LNCaP clone FGC (cell line): ENCODE data around the gene WDFY3.

Experiments used
- DNase-seq: peaks from one replicate; pipeline ENCODE4 v3.0.0-alpha.2; 2011; ENCODE audit warnings: low read depth
- H3K4me3 ChIP-seq: 2 replicates; pipeline ENCODE4 v1.5.1; 2011; ENCODE audit warnings: mild to moderate bottlenecking, low read depth, low read length, control low read depth
- TF ChIP-seq, protein P1 (sequence below): IDR thresholded peaks from 2 replicates; pipeline ENCODE4 v1.5.1; 2012; ENCODE audit warnings: mild to moderate bottlenecking; ENCODE audit not compliant: control insufficient read depth, insufficient read depth; ENCODE audit errors: extremely low read depth

Gene WDFY3

DNA sequence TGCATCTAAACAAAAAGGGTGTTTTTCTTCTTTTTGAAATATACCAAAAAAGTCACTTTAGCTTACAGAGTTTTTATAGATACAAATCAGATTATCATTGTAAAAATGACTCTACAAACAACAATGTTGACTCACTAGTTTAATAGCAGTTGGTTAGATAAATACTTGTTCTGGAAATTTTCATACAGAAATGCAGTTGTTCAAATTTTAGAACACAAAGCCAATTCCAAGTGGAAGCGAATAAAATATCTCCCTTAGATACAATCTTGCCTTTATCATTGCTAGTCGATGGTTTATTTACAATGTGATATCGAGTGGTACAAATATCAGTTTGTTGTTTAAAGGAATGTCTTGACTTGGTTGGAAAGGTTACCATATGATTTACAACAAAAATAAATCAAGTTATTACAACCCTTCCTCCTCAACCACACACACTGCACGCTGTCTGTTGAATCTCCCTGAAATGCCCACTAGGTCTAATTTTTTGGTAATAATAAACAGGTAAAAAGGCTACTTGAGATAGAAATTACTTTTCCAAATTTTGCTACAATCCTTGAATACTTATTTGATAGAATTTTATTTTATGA, 268.8 kb downstream of the WDFY3 start:
- peak; percentile 70 for DNase-seq
- H3K4me3 ChIP-seq, result no peak overlapping the region
- TF ChIP-seq, protein P1, sequence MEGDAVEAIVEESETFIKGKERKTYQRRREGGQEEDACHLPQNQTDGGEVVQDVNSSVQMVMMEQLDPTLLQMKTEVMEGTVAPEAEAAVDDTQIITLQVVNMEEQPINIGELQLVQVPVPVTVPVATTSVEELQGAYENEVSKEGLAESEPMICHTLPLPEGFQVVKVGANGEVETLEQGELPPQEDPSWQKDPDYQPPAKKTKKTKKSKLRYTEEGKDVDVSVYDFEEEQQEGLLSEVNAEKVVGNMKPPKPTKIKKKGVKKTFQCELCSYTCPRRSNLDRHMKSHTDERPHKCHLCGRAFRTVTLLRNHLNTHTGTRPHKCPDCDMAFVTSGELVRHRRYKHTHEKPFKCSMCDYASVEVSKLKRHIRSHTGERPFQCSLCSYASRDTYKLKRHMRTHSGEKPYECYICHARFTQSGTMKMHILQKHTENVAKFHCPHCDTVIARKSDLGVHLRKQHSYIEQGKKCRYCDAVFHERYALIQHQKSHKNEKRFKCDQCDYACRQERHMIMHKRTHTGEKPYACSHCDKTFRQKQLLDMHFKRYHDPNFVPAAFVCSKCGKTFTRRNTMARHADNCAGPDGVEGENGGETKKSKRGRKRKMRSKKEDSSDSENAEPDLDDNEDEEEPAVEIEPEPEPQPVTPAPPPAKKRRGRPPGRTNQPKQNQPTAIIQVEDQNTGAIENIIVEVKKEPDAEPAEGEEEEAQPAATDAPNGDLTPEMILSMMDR, result no peak

DNA sequence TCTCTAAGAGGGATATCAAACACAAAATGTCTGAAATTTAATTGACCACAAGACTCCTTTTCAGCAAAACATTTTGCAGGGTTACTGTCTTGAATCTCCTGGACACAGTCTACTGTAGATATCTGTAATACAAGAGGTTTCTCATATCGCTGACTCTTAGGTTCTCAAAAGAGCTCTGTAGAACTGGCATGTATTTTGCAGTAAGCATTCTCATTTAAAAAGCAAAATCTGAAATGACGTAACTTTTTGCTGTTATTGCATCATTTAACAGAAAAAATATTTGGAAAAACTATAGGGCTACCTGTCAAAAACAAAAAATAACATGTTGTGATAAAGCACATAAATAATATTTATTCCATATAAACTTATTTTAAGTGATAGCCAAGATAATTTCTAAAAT, 269.3 kb downstream of the WDFY3 start:
- TF ChIP-seq, protein P1, result no peak
- no peak overlapping the region for H3K4me3 ChIP-seq
- DNase-seq, result no peak

DNA sequence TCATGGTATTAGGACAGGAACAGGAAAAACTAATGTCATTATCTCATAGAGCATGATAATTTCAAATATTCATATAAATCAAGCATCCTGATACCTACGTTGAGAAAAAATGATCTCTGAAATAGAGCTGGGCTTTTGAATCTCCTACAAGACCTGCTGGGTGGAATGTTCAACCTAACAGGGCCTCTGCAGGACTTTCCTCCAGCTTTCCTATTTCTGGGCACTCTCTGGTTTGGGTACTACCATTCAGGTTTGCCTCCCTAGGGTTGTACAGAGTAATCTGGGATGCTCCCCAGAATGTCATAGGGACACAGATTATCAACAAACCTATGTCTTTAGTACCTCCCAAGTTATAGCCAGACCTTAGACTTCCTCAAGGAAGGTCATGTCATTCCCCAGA, 274.7 kb downstream of the WDFY3 start:
- H3K4me3 ChIP-seq, result no peak overlapping the region
- TF ChIP-seq, protein P1, result no peak
- no peak for DNase-seq

DNA sequence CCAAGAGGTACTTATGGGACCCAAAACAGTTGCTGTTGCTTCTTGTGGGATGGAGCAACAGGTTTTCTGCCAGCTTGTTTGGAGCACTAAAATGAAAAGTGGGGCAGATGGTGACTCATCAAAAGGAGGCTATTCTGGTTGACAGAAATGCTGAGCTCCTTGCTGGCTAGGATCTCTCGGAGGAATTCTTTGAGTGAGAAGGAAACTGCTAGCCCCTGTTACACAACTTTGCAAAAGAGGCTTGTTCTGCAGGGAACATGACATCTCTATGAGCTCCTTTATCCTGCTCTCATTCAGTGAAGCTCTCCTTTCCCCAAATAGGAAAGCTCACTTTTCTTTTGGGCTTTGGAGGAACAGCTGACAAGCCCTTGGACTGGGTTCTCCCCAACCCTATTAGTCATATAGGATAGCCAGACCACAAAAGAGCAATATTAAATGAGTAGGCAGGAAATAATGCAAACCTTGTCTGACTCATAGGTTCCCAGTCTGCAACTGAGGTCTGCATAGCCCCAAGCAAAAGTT, 275.3 kb downstream of the WDFY3 start:
- TF ChIP-seq, protein P1, result no peak
- H3K4me3 ChIP-seq, result no peak overlapping the region
- no peak for DNase-seq

DNA sequence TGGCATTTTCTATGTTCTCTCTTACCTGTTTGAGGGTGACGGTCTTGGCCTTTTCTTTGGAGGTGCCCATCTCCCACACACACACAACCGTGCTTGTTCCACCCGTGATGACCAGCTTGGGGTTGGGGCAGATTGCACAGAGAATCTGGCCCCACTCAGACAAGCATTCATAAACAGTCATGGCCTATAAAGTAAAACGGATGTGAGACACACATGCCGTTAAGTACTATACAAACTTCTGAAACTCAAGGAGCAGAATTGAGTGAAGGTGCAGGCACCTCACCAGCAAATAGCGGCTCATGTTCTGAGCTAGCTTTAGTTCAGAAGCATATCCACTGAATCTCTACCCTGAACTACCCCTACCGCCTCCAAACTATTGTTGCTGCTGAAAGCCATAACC, 276.0 kb downstream of the WDFY3 start:
- TF ChIP-seq, protein P1, result no peak
- no peak overlapping the region for H3K4me3 ChIP-seq
- DNase-seq, result no peak

DNA sequence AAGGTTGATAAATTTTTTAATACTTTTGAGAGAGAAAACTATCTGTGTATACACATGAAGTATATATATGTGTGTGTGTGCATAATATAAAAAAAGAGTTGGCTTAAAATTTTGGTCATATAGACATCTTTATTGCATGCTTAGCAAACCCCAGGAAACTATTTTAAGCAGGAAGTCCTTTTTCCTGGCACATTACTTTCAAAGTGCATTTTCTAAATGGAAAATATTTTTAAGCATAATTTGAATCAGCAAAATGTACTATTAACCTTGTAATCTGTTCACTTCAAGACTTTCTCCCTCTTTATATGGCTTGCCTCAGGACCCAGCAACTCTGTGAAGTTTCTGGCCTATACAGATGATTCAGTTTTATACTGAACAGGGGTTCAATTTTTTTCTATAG, 277.3 kb downstream of the WDFY3 start:
- no peak overlapping the region for H3K4me3 ChIP-seq
- no peak for DNase-seq
- TF ChIP-seq, protein P1, result no peak

DNA sequence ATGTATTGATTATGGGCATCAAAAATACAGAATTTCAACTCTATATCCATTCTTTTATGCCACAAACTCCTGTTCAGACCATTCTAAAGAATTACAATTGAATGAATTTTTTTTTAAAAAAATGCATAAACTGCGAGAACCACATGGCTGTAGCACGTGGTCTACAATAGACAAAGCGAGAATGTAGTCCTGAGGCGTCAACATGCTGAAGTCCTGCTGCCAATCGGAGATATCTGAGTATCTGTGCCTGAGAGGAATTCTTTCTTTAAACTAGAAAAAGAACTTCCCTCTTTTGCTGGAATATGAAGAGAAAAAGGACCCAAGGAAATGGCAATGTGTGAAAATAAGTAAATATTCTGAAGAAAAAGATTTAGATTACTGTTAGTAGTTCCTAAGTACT, 277.9 kb downstream of the WDFY3 start:
- DNase-seq, result no peak
- TF ChIP-seq, protein P1, result no peak
- H3K4me3 ChIP-seq, result no peak overlapping the region
